ENCODE data around the gene SH3PXD2B. TPM values are rescaled to one million over a fixed set of nuclear protein-coding genes. Genes with fewer than 3 reads are reported as not detected.
"Not testable (repeated sequence)": the region's sequence is repeated elsewhere in the genome, so short reads cannot be mapped to it uniquely, and the experiment has no call there.

The SH3PXD2B gene
- total RNA-seq, 1 experiment from 2014 or later: 15.2 TPM

GRCh38 chr5:172418862-172419814 is 35.2 kb downstream of the SH3PXD2B start:
- Histone ChIP-seq H3K9me3 (no peaks in the 10 kb centered on the region), H3K4me3 (no peak overlapping the region), H3K36me3 (peaks cover 15% of the 10 kb centered on the region), H3K27me3 (no peaks in the 10 kb centered on the region)
- no peak for DNase-seq

GRCh38 chr5:172417983-172418630 is 36.2 kb downstream of the SH3PXD2B start:
- Histone ChIP-seq H3K36me3 (peaks cover 17% of the 10 kb centered on the region), H3K27me3 (no peaks in the 10 kb centered on the region), H3K4me3 (no peak overlapping the region), H3K9me3 (no peaks in the 10 kb centered on the region)
- peak; percentile 98 for DNase-seq

- Histone ChIP-seq H3K4me3 (no peak overlapping the region), H3K9me3 (no peaks in the 10 kb centered on the region), H3K36me3 (peaks cover 25% of the 10 kb centered on the region), H3K27me3 (no peaks in the 10 kb centered on the region)
- no peak for DNase-seq
These were observed 37.0 kb downstream of the SH3PXD2B start for GRCh38 chr5:172417130-172417841.

- Histone ChIP-seq H3K27me3 (no peaks in the 10 kb centered on the region), H3K9me3 (no peaks in the 10 kb centered on the region), H3K4me3 (no peak overlapping the region), H3K36me3 (peaks cover 31% of the 10 kb centered on the region)
- no peak for DNase-seq
These were observed 38.7 kb downstream of the SH3PXD2B start for GRCh38 chr5:172415362-172416275.

GRCh38 chr5:172414531-172415361 is 39.6 kb downstream of the SH3PXD2B start:
- Histone ChIP-seq H3K9me3 (no peaks in the 10 kb centered on the region), H3K4me3 (no peak overlapping the region), H3K27me3 (no peaks in the 10 kb centered on the region), H3K36me3 (peaks cover 25% of the 10 kb centered on the region)
- peak; percentile 93 for DNase-seq

GRCh38 chr5:172413601-172414171 is 40.6 kb downstream of the SH3PXD2B start:
- H3K9me3 ChIP-seq: no peaks in the 10 kb centered on the region
- DNase-seq: no peak
- H3K4me3 ChIP-seq: no peak overlapping the region
- H3K27me3 ChIP-seq: no peaks in the 10 kb centered on the region
- H3K36me3 ChIP-seq: peaks cover 16% of the 10 kb centered on the region

- no peak overlapping the region for H3K4me3 ChIP-seq
These were observed 41.5 kb downstream of the SH3PXD2B start for GRCh38 chr5:172412724-172413286.

GRCh38 chr5:172411484-172412072 is 42.7 kb downstream of the SH3PXD2B start:
- no peak for DNase-seq
- Histone ChIP-seq H3K36me3 (peaks cover 17% of the 10 kb centered on the region), H3K27me3 (no peaks in the 10 kb centered on the region), H3K4me3 (no peak overlapping the region), H3K9me3 (no peaks in the 10 kb centered on the region)

More at GRCh38 chr5:172412724-172413286, 41.5 kb downstream of the SH3PXD2B start:
- peak; percentile 45 for DNase-seq
- H3K36me3 ChIP-seq: peaks cover 16% of the 10 kb centered on the region
- no peaks in the 10 kb centered on the region for H3K9me3 ChIP-seq
- no peaks in the 10 kb centered on the region for H3K27me3 ChIP-seq

GRCh38 chr5:172410662-172411483 is 43.5 kb downstream of the SH3PXD2B start:
- no peaks in the 10 kb centered on the region for H3K9me3 ChIP-seq
- no peak overlapping the region for H3K4me3 ChIP-seq
- DNase-seq: no peak
- H3K36me3 ChIP-seq: peaks cover 25% of the 10 kb centered on the region
- H3K27me3 ChIP-seq: no peaks in the 10 kb centered on the region

GRCh38 chr5:172410160-172410559 is 44.2 kb downstream of the SH3PXD2B start:
- Histone ChIP-seq H3K36me3 (peaks cover 32% of the 10 kb centered on the region), H3K9me3 (no peaks in the 10 kb centered on the region), H3K4me3 (no peak overlapping the region), H3K27me3 (no peaks in the 10 kb centered on the region)
- no peak for DNase-seq

- DNase-seq, H3K9me3 ChIP-seq, H3K4me3 ChIP-seq, H3K27me3 ChIP-seq: not testable (repeated sequence)
- H3K36me3 ChIP-seq: peaks cover 38% of the 10 kb centered on the region
These were observed 44.8 kb downstream of the SH3PXD2B start for GRCh38 chr5:172409477-172409876.

- Histone ChIP-seq H3K36me3 (peaks cover 45% of the 10 kb centered on the region), H3K4me3 (no peak overlapping the region), H3K9me3 (no peaks in the 10 kb centered on the region), H3K27me3 (no peaks in the 10 kb centered on the region)
- peak; percentile 92 for DNase-seq
These were observed 46.5 kb downstream of the SH3PXD2B start for GRCh38 chr5:172407822-172408221.

- Histone ChIP-seq H3K36me3 (peaks cover 43% of the 10 kb centered on the region), H3K9me3 (no peaks in the 10 kb centered on the region), H3K4me3 (no peak overlapping the region), H3K27me3 (no peaks in the 10 kb centered on the region)
- DNase-seq: peak; percentile 70
These were observed 47.1 kb downstream of the SH3PXD2B start for GRCh38 chr5:172407241-172407691.
